ENCODE results near the gene RAB5IF. TPM values are rescaled to one million over a fixed set of nuclear protein-coding genes. Genes with fewer than 3 reads are reported as not detected.

Gene RAB5IF
- total and polyA plus RNA-seq, 4 experiments from 2014 or later, result 63.4 to 212 (median 115) TPM

- H3K27me3 ChIP-seq (ENCODE audit: insufficient read depth, low read length), result no peaks in the 10 kb centered on the region
- Mint-ChIP-seq H3K36me3 (peaks cover 41 to 57% of the 10 kb centered on the region in 2 donors), H3K27ac (peak overlapping the region in 6 of 7 donors; percentile 34 to 87 (median 74)), H3K4me1 (peaks cover 17 to 61% (median 39%) of the 10 kb centered on the region in 4 donors), H3K4me3 (no peak overlapping the region), H3K9me3 (peaks cover 0 to 2% (median 0%) of the 10 kb centered on the region in 8 donors), H3K27me3 (no peaks in the 10 kb centered on the region)
- peaks cover 22% of the 10 kb centered on the region for H3K36me3 ChIP-seq (ENCODE audit: insufficient read depth, low read length)
- H3K9me3 ChIP-seq (ENCODE audit: control insufficient read depth in 1 of 2, low read length in 2 of 2), result no peaks in the 10 kb centered on the region
- H3K27ac ChIP-seq (ENCODE audit: low read depth, low read length), result no peak overlapping the region
- intact Hi-C loops (cut with micrococcal nuclease), result no loop called here
- POLR2A ChIA-PET (ENCODE audit: partially characterized antibody), result interaction anchor here (1.8 to 2.2 kb wide), 2 partner anchors 16 to 19 kb away, joined by 4 to 8 read pairs; partner anchors contain the start of gene RAB5IF
- DNase-seq, result no peak
- H3K4me3 ChIP-seq (ENCODE audit: low read length in 2 of 2), result no peak overlapping the region
- H3K4me1 ChIP-seq (ENCODE audit: insufficient read depth, low read length), result peaks cover 32% of the 10 kb centered on the region
- CTCF ChIA-PET (ENCODE audit: partially characterized antibody), result interaction anchor here (0.7 to 2.1 kb wide), 6 partner anchors 8 to 21 kb away, joined by 3 to 6 read pairs (median 4); partner anchors contain the start of genes RAB5IF and SLA2
Observed at GRCh38 chr20:36624944-36625324, 19.4 kb downstream of the RAB5IF start.

DNA sequence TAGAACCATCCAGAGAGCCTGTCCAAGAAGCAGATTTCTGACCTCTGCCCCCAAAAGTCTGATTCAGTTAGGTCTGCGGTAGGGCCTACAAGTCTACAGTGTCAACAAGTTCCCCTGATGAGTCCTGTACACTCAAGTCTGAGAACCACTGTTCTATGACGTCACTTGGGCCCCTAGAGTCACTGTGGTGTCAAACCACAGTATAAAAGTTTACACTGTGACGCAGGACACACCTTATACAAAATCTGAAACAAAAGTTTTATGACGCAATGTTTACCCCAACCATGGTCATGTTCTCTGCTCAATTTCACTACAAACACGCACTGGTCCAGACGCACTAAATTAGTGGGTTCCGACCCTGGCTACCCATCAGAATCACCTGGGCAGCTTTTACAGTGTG, 22.5 kb downstream of the RAB5IF start:
- intact Hi-C loops (cut with micrococcal nuclease), result no loop called here
- CTCF ChIA-PET (ENCODE audit: partially characterized antibody), result interaction anchor here (0.8 to 3.7 kb wide), 4 partner anchors 15 to 23 kb away, joined by 3 to 25 read pairs (median 4); partner anchors contain the start of genes RAB5IF and SLA2
- peak overlapping the region in 6 of 7 donors; percentile 37 to 76 (median 52) for H3K27ac Mint-ChIP-seq
- H3K36me3 Mint-ChIP-seq, result peaks cover 45 to 71% of the 10 kb centered on the region in 2 donors
- DNase-seq, result peak in 1 of 5 donors; percentile 60
- H3K4me3 ChIP-seq (ENCODE audit: low read length in 2 of 2), result no peak overlapping the region
- H3K27ac ChIP-seq (ENCODE audit: low read depth, low read length), result no peak overlapping the region
- POLR2A ChIA-PET (ENCODE audit: partially characterized antibody), result interaction anchor here (3.3 to 7.6 kb wide), 2 partner anchors 16 to 22 kb away, joined by 27 to 90 read pairs; partner anchors contain the start of genes RAB5IF and SLA2
- H3K27me3 ChIP-seq (ENCODE audit: insufficient read depth, low read length), result no peaks in the 10 kb centered on the region
- peaks cover 31 to 75% (median 54%) of the 10 kb centered on the region in 4 donors for H3K4me1 Mint-ChIP-seq
- H3K4me3 Mint-ChIP-seq, result peak overlapping the region in 1 of 8 donors; percentile 39
- H3K9me3 Mint-ChIP-seq, result peaks cover 0 to 2% (median 0%) of the 10 kb centered on the region in 8 donors
- no peaks in the 10 kb centered on the region for H3K27me3 Mint-ChIP-seq
- H3K4me1 ChIP-seq (ENCODE audit: insufficient read depth, low read length), result peaks cover 42% of the 10 kb centered on the region
- H3K36me3 ChIP-seq (ENCODE audit: insufficient read depth, low read length), result peaks cover 31% of the 10 kb centered on the region
- no peaks in the 10 kb centered on the region for H3K9me3 ChIP-seq (ENCODE audit: control insufficient read depth in 1 of 2, low read length in 2 of 2)

- ChIA-PET POLR2A (ENCODE audit: partially characterized antibody) (interaction anchor here (0.6 to 7.6 kb wide), 12 partner anchors 14 to 323 kb away, joined by 3 to 90 read pairs (median 4); partner anchors contain the start of genes RAB5IF and SLA2), CTCF (ENCODE audit: partially characterized antibody) (interaction anchor here (0.6 to 3.7 kb wide), 9 partner anchors 11 to 179 kb away, joined by 3 to 25 read pairs (median 4); partner anchors contain the start of gene SLA2)
- peaks cover 21 to 61% (median 45%) of the 10 kb centered on the region in 4 donors for H3K4me1 Mint-ChIP-seq
- H3K27me3 ChIP-seq (ENCODE audit: insufficient read depth, low read length), result no peaks in the 10 kb centered on the region
- H3K27ac ChIP-seq (ENCODE audit: low read depth, low read length), result peak overlapping the region; percentile 36
- H3K4me1 ChIP-seq (ENCODE audit: insufficient read depth, low read length), result peaks cover 32% of the 10 kb centered on the region
- no peaks in the 10 kb centered on the region for H3K27me3 Mint-ChIP-seq
- peak overlapping the region; percentile 94 to 98 (median 96) for H3K27ac Mint-ChIP-seq
- H3K9me3 Mint-ChIP-seq, result peaks cover 0 to 2% (median 0%) of the 10 kb centered on the region in 8 donors
- H3K9me3 ChIP-seq (ENCODE audit: control insufficient read depth in 1 of 2, low read length in 2 of 2), result no peaks in the 10 kb centered on the region
- peaks cover 31% of the 10 kb centered on the region for H3K36me3 ChIP-seq (ENCODE audit: insufficient read depth, low read length)
- H3K4me3 Mint-ChIP-seq, result peak overlapping the region; percentile 75 to 91 (median 80)
- peak overlapping the region in 1 of 2 donors; percentile 27 for H3K4me3 ChIP-seq (ENCODE audit: low read length in 2 of 2)
- DNase-seq, result peak; percentile 37 to 52 (median 43)
- H3K36me3 Mint-ChIP-seq, result peaks cover 39 to 67% of the 10 kb centered on the region in 2 donors
- intact Hi-C loops (cut with micrococcal nuclease), result loop anchor here (1.0 kb wide), 2 partner anchors 15 to 24 kb away; no protein-coding TSS in a partner anchor
Observed at GRCh38 chr20:36629719-36630681, 24.4 kb downstream of the RAB5IF start.

- peaks cover 42 to 72% of the 10 kb centered on the region in 2 donors for H3K36me3 Mint-ChIP-seq
- H3K9me3 ChIP-seq (ENCODE audit: control insufficient read depth in 1 of 2, low read length in 2 of 2), result no peaks in the 10 kb centered on the region
- H3K27ac Mint-ChIP-seq, result peak overlapping the region; percentile 68 to 98 (median 85)
- H3K27me3 Mint-ChIP-seq, result no peaks in the 10 kb centered on the region
- no peaks in the 10 kb centered on the region for H3K27me3 ChIP-seq (ENCODE audit: insufficient read depth, low read length)
- H3K4me1 ChIP-seq (ENCODE audit: insufficient read depth, low read length), result peaks cover 32% of the 10 kb centered on the region
- peaks cover 0 to 2% (median 0%) of the 10 kb centered on the region in 8 donors for H3K9me3 Mint-ChIP-seq
- ChIA-PET POLR2A (ENCODE audit: partially characterized antibody) (interaction anchor here (2.4 to 7.6 kb wide), 2 partner anchors 13 to 57 kb away, joined by 7 to 90 read pairs; partner anchors contain the start of gene SLA2), CTCF (ENCODE audit: partially characterized antibody) (interaction anchor here (3.7 kb wide), 1 partner anchor 14 kb away, joined by 25 read pairs; the partner anchor contains the start of gene SLA2)
- H3K4me3 Mint-ChIP-seq, result peak overlapping the region in 2 of 8 donors; percentile 37 to 49
- H3K4me1 Mint-ChIP-seq, result peaks cover 21 to 65% (median 46%) of the 10 kb centered on the region in 4 donors
- intact Hi-C loops (cut with micrococcal nuclease), result no loop called here
- no peak overlapping the region for H3K27ac ChIP-seq (ENCODE audit: low read depth, low read length)
- H3K4me3 ChIP-seq (ENCODE audit: low read length in 2 of 2), result no peak overlapping the region
- H3K36me3 ChIP-seq (ENCODE audit: insufficient read depth, low read length), result peaks cover 40% of the 10 kb centered on the region
- DNase-seq, result no peak
Observed at GRCh38 chr20:36631646-36632045, 26.1 kb downstream of the RAB5IF start.

GRCh38 chr20:36632147-36632486, 26.5 kb downstream of the RAB5IF start:
- intact Hi-C loops (cut with micrococcal nuclease), result no loop called here
- H3K36me3 ChIP-seq (ENCODE audit: insufficient read depth, low read length), result peaks cover 39% of the 10 kb centered on the region
- Mint-ChIP-seq H3K27me3 (no peaks in the 10 kb centered on the region), H3K36me3 (peaks cover 41 to 69% of the 10 kb centered on the region in 2 donors), H3K9me3 (no peaks in the 10 kb centered on the region), H3K4me1 (peaks cover 23 to 65% (median 42%) of the 10 kb centered on the region in 4 donors), H3K27ac (peak overlapping the region; percentile 68 to 94 (median 85)), H3K4me3 (peak overlapping the region in 3 of 8 donors; percentile 18 to 49 (median 37))
- peaks cover 32% of the 10 kb centered on the region for H3K4me1 ChIP-seq (ENCODE audit: insufficient read depth, low read length)
- H3K27ac ChIP-seq (ENCODE audit: low read depth, low read length), result no peak overlapping the region
- CTCF ChIA-PET (ENCODE audit: partially characterized antibody), result interaction anchor here (3.7 kb wide), 1 partner anchor 14 kb away, joined by 25 read pairs; the partner anchor contains the start of gene SLA2
- H3K4me3 ChIP-seq (ENCODE audit: low read length in 2 of 2), result no peak overlapping the region
- POLR2A ChIA-PET (ENCODE audit: partially characterized antibody), result interaction anchor here (7.6 kb wide), 1 partner anchor 12 kb away, joined by 90 read pairs; the partner anchor contains the start of gene SLA2
- no peak for DNase-seq
- H3K9me3 ChIP-seq (ENCODE audit: control insufficient read depth in 1 of 2, low read length in 2 of 2), result no peaks in the 10 kb centered on the region
- no peaks in the 10 kb centered on the region for H3K27me3 ChIP-seq (ENCODE audit: insufficient read depth, low read length)

DNA sequence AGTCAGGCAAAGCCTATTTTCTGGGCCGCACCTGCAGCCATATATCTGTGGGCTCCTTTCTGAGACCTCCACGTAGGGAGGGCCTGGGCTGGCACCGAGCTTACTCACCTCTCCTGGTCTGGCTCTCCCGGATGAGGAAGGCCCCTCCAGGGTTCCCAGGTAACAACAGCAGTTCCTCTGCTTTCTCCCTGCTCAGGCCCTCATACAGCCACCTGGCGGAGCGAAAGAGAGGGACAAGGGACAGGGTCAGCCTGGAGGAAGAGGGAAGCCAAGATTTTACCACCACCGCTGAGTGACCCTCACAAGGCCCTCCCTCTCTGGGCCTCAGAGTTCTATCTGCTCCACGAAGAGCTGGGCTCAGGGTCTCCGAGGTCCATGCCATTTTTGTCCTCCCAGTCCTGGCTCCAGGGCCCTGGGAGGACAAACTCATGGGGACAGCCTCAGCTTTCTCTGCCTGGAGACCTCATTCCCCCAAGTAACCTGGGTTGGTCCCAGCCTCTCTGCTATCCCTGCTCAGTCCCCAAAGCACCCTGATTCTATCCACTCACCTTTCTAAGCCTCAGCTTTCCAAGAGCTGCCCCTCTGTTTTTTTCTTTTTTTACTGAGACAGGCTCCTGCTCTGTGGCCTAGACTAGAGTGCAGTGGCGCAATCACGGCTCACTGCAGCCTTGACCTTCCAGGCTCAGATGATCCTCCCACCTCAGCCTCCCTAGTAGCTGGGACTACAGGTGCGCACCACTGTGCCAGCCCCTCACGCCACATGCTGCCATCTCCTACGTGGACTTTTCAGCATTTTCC, 27.1 kb downstream of the RAB5IF start:
- H3K4me1 ChIP-seq (ENCODE audit: insufficient read depth, low read length), result peaks cover 32% of the 10 kb centered on the region
- H3K36me3 ChIP-seq (ENCODE audit: insufficient read depth, low read length), result peaks cover 33% of the 10 kb centered on the region
- intact Hi-C loops (cut with micrococcal nuclease), result no loop called here
- peaks cover 23 to 64% (median 39%) of the 10 kb centered on the region in 4 donors for H3K4me1 Mint-ChIP-seq
- no peak overlapping the region for H3K4me3 ChIP-seq (ENCODE audit: low read length in 2 of 2)
- ChIA-PET POLR2A (ENCODE audit: partially characterized antibody) (interaction anchor here (7.6 kb wide), 1 partner anchor 12 kb away, joined by 90 read pairs; the partner anchor contains the start of gene SLA2), CTCF (ENCODE audit: partially characterized antibody) (interaction anchor here (1.0 kb wide), 1 partner anchor 14 kb away, joined by 3 read pairs; the partner anchor contains the start of gene SLA2)
- H3K27me3 ChIP-seq (ENCODE audit: insufficient read depth, low read length), result no peaks in the 10 kb centered on the region
- H3K27me3 Mint-ChIP-seq, result no peaks in the 10 kb centered on the region
- H3K4me3 Mint-ChIP-seq, result peak overlapping the region in 1 of 8 donors; percentile 37
- peak overlapping the region in 5 of 7 donors; percentile 7 to 94 (median 70) for H3K27ac Mint-ChIP-seq
- peaks cover 41 to 65% of the 10 kb centered on the region in 2 donors for H3K36me3 Mint-ChIP-seq
- no peaks in the 10 kb centered on the region for H3K9me3 Mint-ChIP-seq
- H3K9me3 ChIP-seq (ENCODE audit: control insufficient read depth in 1 of 2, low read length in 2 of 2), result no peaks in the 10 kb centered on the region
- no peak overlapping the region for H3K27ac ChIP-seq (ENCODE audit: low read depth, low read length)
- no peak for DNase-seq

All from CD4-positive, alpha-beta memory T cell (primary cell).